PC-3 (cell line): ENCODE data around the gene TRIM23.

Experiments used
- EZH2 ChIP-seq: fragments of 300-600 bp; sonication (generic); IDR thresholded peaks from one replicate; pipeline ENCODE4 v1.6.1; 2017; ENCODE audit warnings: antibody characterized with exemption, mild to moderate bottlenecking, low read length; ENCODE audit not compliant: unreplicated experiment
- EZH2phosphoT487 ChIP-seq: fragments of 300-600 bp; sonication (generic); IDR thresholded peaks from 2 replicates; pipeline ENCODE4 v1.6.1; 2018; ENCODE audit warnings: mild to moderate bottlenecking, antibody characterized with exemption, low read length, borderline replicate concordance
- TF ChIP-seq, protein P1 (sequence below): fragments of 300-600 bp; sonication (generic); conservative IDR thresholded peaks from 2 replicates; pipeline ENCODE4 v1.5.1; 2017; ENCODE audit warnings: antibody characterized with exemption, low read depth, mild to moderate bottlenecking, low read length

DNA sequence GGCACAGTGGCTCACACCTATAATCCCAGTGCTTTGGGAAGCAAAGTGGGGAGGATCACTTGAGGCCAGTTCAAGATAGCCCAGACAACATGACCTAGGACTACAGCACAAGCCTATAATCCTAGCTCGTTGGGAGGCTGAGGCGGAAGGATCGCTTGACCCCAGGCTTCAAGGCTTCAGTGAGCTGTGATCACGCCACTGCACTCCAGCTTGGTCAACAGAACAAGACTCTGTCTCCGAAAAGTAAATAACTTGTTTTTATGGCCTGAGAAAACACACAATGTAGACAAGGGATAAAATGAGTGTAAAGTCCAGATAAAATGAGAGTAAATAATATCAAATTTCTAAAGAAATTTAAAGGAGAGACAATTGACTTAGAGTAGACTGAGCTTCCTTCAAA lies 27.0 kb upstream of the TRIM23 start:
- TF ChIP-seq, protein P1, sequence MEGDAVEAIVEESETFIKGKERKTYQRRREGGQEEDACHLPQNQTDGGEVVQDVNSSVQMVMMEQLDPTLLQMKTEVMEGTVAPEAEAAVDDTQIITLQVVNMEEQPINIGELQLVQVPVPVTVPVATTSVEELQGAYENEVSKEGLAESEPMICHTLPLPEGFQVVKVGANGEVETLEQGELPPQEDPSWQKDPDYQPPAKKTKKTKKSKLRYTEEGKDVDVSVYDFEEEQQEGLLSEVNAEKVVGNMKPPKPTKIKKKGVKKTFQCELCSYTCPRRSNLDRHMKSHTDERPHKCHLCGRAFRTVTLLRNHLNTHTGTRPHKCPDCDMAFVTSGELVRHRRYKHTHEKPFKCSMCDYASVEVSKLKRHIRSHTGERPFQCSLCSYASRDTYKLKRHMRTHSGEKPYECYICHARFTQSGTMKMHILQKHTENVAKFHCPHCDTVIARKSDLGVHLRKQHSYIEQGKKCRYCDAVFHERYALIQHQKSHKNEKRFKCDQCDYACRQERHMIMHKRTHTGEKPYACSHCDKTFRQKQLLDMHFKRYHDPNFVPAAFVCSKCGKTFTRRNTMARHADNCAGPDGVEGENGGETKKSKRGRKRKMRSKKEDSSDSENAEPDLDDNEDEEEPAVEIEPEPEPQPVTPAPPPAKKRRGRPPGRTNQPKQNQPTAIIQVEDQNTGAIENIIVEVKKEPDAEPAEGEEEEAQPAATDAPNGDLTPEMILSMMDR = no peak
- TF ChIP-seq EZH2 = no peak
- TF ChIP-seq EZH2phosphoT487 = no peak
